GM12878 (cell line): ENCODE results near the gene WNT3A. TPM values are rescaled to one million over a fixed set of nuclear protein-coding genes. Genes with fewer than 3 reads are reported as not detected.

ENCODE experiments used
- ATAC-seq: fragments of 200-7000 bp; cut with Tn5 transposase; 3 replicates; pipeline ENCODE4 v1.9.1; 2020; ENCODE audit warnings: mild to moderate bottlenecking, moderate library complexity
- BruUV-seq: library from RNA; stranded (reverse); fragments of 400-500 nt; replicated peaks from 2 replicates; lab custom pipeline; 2021; lab: Mats Ljungman, UMichigan
- CTCF ChIA-PET: fragments of 300-600 bp; sonication (Branson Sonifier 250); formaldehyde crosslinking; extraction: SDS; loops from one replicate; lab custom pipeline; 2021; ENCODE audit warnings: inconsistent platforms; lab: Yijun Ruan, JAX
- POLR2A ChIA-PET: fragments of 350-600 bp; formaldehyde crosslinking; extraction: SDS; loops from one replicate; lab custom pipeline; 2021; ENCODE audit warnings: inconsistent platforms; lab: Charles Lee
- RAD21 ChIA-PET: fragments of 300-600 bp; sonication (Branson Sonifier 250); formaldehyde crosslinking; loops from one replicate; lab custom pipeline; 2023; ENCODE audit warnings: antibody characterized with exemption; ENCODE audit not compliant: unreplicated experiment; lab: Charles Lee
- SMC1A ChIA-PET: fragments of 300-600 bp; sonication (Branson Sonifier 250); formaldehyde crosslinking; loops from one replicate; lab custom pipeline; 2023; ENCODE audit not compliant: unreplicated experiment, uncharacterized antibody; lab: Charles Lee
- DNase-seq: peaks from one replicate; pipeline ENCODE4 v3.0.0-alpha.2; 2011; ENCODE audit warnings: low read depth, low spot score
- FAIRE-seq: peaks from 3 replicates; lab custom pipeline; 2011; peaks lifted over from hg19 to GRCh38; lab: Jason Lieb, UNC
- H2AFZ ChIP-seq: 2 replicates; pipeline ENCODE4 v1.6.0; 2011; ENCODE audit warnings: low read depth, low read length, control low read depth; ENCODE audit not compliant: control insufficient read depth
- H3K27ac ChIP-seq: 2 replicates; pipeline ENCODE4 v1.5.1; 2011; ENCODE audit warnings: control low read depth; ENCODE audit not compliant: control insufficient read depth, insufficient read depth
- H3K27me3 ChIP-seq, 2 experiments: replicated peaks in 1 of 2; 2 replicates each; pipeline versions ENCODE4 v1.6.0 to v1.6.1; 2011; ENCODE audit warnings: low read length in 1 of 2; ENCODE audit not compliant: control insufficient read depth in 2 of 2, insufficient read depth in 2 of 2
- H3K36me3 ChIP-seq, 2 experiments: 2 replicates each; pipeline ENCODE4 v1.5.1; 2011; ENCODE audit warnings: low read length in 1 of 2; ENCODE audit not compliant: control insufficient read depth in 2 of 2, insufficient read depth in 2 of 2
- H3K4me1 ChIP-seq: 2 replicates; pipeline ENCODE4 v1.6.1; 2011; ENCODE audit warnings: mild to moderate bottlenecking, low read length, moderate library complexity, mixed read lengths; ENCODE audit not compliant: control insufficient read depth, insufficient read depth
- H3K4me2 ChIP-seq: 2 replicates; pipeline ENCODE4 v1.6.0; 2011; ENCODE audit warnings: control low read depth; ENCODE audit not compliant: control insufficient read depth, insufficient read depth
- H3K4me3 ChIP-seq: fragments of 200-600 bp; sonication (generic); 2 replicates; pipeline ENCODE4 v1.5.1; 2016
- H3K79me2 ChIP-seq: 2 replicates; pipeline ENCODE4 v1.6.0; 2011; ENCODE audit warnings: low read length; ENCODE audit not compliant: control insufficient read depth, insufficient read depth
- H3K9ac ChIP-seq: 2 replicates; pipeline ENCODE4 v1.8.0; 2011; ENCODE audit warnings: low read length, control low read depth, mixed read lengths; ENCODE audit not compliant: control insufficient read depth, insufficient read depth
- H3K9me3 ChIP-seq: replicated peaks from 3 replicates; pipeline ENCODE4 v1.5.1; 2011; ENCODE audit warnings: mild to moderate bottlenecking, low read length; ENCODE audit not compliant: control insufficient read depth, insufficient read depth
- H4K20me1 ChIP-seq: 2 replicates; pipeline ENCODE4 v1.6.0; 2011; ENCODE audit not compliant: control insufficient read depth, insufficient read depth
- BACH1 ChIP-seq: fragments of 450-650 bp; IDR thresholded peaks from 2 replicates; pipeline ENCODE4 v1.6.1; 2017; ENCODE audit warnings: mild to moderate bottlenecking, borderline replicate concordance
- BCL11A ChIP-seq: IDR thresholded peaks from 2 replicates; pipeline ENCODE4 v1.6.1; 2011; ENCODE audit warnings: low read depth, low read length
- CREM ChIP-seq: IDR thresholded peaks from 2 replicates; pipeline ENCODE4 v1.6.1; 2014; ENCODE audit warnings: antibody characterized with exemption, low read depth
- HDAC2 ChIP-seq: fragments of 200-600 bp; sonication (generic); IDR thresholded peaks from 2 replicates; pipeline ENCODE4 v1.6.1; 2017
- NFXL1 ChIP-seq: fragments of 450-650 bp; IDR thresholded peaks from 2 replicates; pipeline ENCODE4 v1.6.1; 2017; ENCODE audit warnings: antibody characterized with exemption, mild to moderate bottlenecking, borderline replicate concordance
- PML ChIP-seq: IDR thresholded peaks from 2 replicates; pipeline ENCODE4 v1.6.1; 2012; ENCODE audit warnings: low read length, inconsistent platforms
- POLR2A ChIP-seq: IDR thresholded peaks from 2 replicates; pipeline ENCODE4 v1.6.1; 2011; ENCODE audit warnings: low read depth, mild to moderate bottlenecking, low read length
- POLR2AphosphoS5 ChIP-seq: IDR thresholded peaks from 2 replicates; pipeline ENCODE4 v1.6.1; 2011; ENCODE audit warnings: mild to moderate bottlenecking, low read length, inconsistent platforms
- WGBS: methylation state at CpG from one replicate; pipeline ENCODE4 v1.1.6; 2016; ENCODE audit warnings: low lambda C conversion rate; ENCODE audit not compliant: insufficient replicate concordance, insufficient coverage; ENCODE audit errors: missing lambda C conversion rate; 5-methylcytosine and 5-hydroxymethylcytosine counted together
- in situ Hi-C: fragments of 300-500 bp; cut with MboI; formaldehyde crosslinking; loops from 9 replicates; pipeline ENCODE4 v1.14.3; 2018; ENCODE audit warnings: mixed read lengths
- intact Hi-C: fragments of 100-400 bp; cut with micrococcal nuclease; formaldehyde crosslinking; loops from one replicate; pipeline ENCODE4 v1.14.2; 2022; ENCODE audit not compliant: unreplicated experiment
- polyA plus RNA-seq, 11 experiments: library from polyadenylated mRNA; depleted of rRNA in 4 of 11; unstranded in 6 of 11; stranded (reverse) in 5 of 11; fragments of >200 nt; fragmentation: Nextera tagmentation in 4 of 11; fragmentation: Illumina TruSeq in 1 of 11; extraction: Ambion mirVana in 4 of 11; extraction: Trizol in 1 of 11; gene quantifications; 1 replicate in 1 of 11; 2 replicates in 10 of 11; pipeline versions ENCODE4 v1.2.1 to v1.2.3, GENCODE V29; 2011 to 2016; ENCODE audit warnings: inconsistent platforms in 2 of 11, missing spikeins in 2 of 11, low read depth in 1 of 11
- total RNA-seq, 4 experiments: library from RNA; depleted of rRNA in 3 of 4; stranded (reverse); fragments of >200 nt in 3 of 4; fragmentation: Illumina TruSeq in 1 of 4; extraction: Trizol in 1 of 4; gene quantifications; 2 replicates each; pipeline versions ENCODE4 v1.2.1 to v1.2.3, GENCODE V29; 2013 to 2021
- TF ChIP-seq, protein P1 (sequence below): fragments of 450-650 bp; formaldehyde crosslinking; IDR thresholded peaks from 2 replicates; pipeline ENCODE4 v1.4.0; 2022; ENCODE audit warnings: mild to moderate bottlenecking, moderate library complexity

WNT3A gene
- total and polyA plus RNA-seq, 10 of the 15 experiments (the other 5 are each of a cell fraction or from before 2014, with no cell fraction given) = 0.16 TPM; not detected in 9

DNA sequence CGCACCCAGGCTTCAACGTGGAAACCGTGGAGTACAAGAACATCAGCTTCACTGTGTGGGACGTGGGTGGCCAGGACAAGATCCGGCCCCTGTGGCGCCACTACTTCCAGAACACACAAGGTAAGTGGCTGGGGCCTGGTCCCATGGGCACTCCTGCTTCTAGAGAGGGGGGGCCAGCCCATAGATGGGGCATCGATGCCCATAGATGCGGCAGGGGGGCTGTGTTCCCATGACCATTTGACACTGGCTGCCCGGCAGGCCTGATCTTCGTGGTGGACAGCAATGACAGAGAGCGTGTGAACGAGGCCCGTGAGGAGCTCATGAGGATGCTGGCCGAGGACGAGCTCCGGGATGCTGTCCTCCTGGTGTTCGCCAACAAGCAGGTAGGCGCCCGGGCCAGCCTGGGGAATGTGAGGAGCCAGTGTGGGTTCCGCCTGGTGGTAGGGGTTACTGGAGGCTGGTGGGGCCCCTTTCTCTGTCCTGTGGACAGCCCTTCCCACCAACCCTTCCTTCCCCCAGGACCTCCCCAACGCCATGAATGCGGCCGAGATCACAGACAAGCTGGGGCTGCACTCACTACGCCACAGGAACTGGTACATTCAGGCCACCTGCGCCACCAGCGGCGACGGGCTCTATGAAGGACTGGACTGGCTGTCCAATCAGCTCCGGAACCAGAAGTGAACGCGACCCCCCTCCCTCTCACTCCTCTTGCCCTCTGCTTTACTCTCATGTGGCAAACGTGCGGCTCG, 90.7 kb downstream of the WNT3A start (continued):
- TF ChIP-seq BCL11A (no peak), HDAC2 (no peak), NFXL1 (no peak), CREM (no peak), PML (no peak)

DNA sequence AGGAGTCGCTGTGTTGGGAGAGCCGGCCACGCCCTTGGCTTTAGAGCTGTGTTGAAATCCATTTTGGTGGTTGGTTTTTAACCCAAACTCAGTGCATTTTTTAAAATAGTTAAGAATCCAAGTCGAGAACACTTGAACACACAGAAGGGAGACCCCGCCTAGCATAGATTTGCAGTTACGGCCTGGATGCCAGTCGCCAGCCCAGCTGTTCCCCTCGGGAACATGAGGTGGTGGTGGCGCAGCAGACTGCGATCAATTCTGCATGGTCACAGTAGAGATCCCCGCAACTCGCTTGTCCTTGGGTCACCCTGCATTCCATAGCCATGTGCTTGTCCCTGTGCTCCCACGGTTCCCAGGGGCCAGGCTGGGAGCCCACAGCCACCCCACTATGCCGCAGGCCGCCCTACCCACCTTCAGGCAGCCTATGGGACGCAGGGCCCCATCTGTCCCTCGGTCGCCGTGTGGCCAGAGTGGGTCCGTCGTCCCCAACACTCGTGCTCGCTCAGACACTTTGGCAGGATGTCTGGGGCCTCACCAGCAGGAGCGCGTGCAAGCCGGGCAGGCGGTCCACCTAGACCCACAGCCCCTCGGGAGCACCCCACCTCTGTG, 91.6 kb downstream of the WNT3A start:
- 96% methylated on average over 23 of the region's 28 CpGs for WGBS
- H3K9ac ChIP-seq = no peak overlapping the region
- H3K4me1 ChIP-seq = no peaks in the 10 kb centered on the region; the same call in 1 of the 2 replicates
- H3K27me3 ChIP-seq = no peaks in the 10 kb centered on the region
- H3K9me3 ChIP-seq = peaks cover 9% of the 10 kb centered on the region; the same call in 2 of the 3 replicates
- intact Hi-C loops (no loop called here), in situ Hi-C loops (no loop called here)
- TF ChIP-seq POLR2AphosphoS5 = peak; percentile 20
- TF ChIP-seq BACH1 = 0 out of 2 replicates have a peak, but pooled peaks have one; percentile 10
- peak; percentile 72 for TF ChIP-seq POLR2A
- TF ChIP-seq, protein P1, sequence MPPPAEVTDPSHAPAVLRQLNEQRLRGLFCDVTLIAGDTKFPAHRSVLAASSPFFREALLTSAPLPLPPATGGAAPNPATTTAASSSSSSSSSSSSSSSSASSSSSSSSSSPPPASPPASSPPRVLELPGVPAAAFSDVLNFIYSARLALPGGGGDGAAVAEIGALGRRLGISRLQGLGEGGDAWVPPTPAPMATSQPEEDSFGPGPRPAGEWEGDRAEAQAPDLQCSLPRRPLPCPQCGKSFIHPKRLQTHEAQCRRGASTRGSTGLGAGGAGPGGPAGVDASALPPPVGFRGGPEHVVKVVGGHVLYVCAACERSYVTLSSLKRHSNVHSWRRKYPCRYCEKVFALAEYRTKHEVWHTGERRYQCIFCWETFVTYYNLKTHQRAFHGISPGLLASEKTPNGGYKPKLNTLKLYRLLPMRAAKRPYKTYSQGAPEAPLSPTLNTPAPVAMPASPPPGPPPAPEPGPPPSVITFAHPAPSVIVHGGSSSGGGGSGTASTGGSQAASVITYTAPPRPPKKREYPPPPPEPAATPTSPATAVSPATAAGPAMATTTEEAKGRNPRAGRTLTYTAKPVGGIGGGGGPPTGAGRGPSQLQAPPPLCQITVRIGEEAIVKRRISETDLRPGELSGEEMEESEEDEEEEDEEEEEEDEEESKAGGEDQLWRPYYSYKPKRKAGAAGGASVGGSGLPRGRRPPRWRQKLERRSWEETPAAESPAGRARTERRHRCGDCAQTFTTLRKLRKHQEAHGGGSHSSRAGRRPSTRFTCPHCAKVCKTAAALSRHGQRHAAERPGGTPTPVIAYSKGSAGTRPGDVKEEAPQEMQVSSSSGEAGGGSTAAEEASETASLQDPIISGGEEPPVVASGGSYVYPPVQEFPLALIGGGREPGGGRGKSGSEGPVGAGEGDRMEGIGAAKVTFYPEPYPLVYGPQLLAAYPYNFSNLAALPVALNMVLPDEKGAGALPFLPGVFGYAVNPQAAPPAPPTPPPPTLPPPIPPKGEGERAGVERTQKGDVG (CRISPR knock-in tag) = no peak
- DNase-seq (no peak), FAIRE-seq (no peak), ATAC-seq (no peak)
- ChIA-PET SMC1A (interaction anchor here (1.0 kb wide), 1 partner anchor 11 kb away, joined by 3 read pairs; no protein-coding TSS in a partner anchor), RAD21 (no interaction called here), POLR2A (interaction anchor here (1.4 kb wide), 1 partner anchor 14 kb away, joined by 5 read pairs; no protein-coding TSS in a partner anchor), CTCF (no interaction called here)
- TSS peak; percentile 77 for BruUV-seq
- peaks cover 6 to 43% of the 10 kb centered on the region in 2 experiments; a peak in 3 of 4 replicates for H3K36me3 ChIP-seq
- H3K27ac ChIP-seq = no peak overlapping the region
- peaks cover 30% of the 10 kb centered on the region for H4K20me1 ChIP-seq
- peaks cover 51% of the 10 kb centered on the region for H3K79me2 ChIP-seq
- H3K4me3 ChIP-seq = no peak overlapping the region
- H3K4me2 ChIP-seq = no peak overlapping the region
- no peak overlapping the region for H2AFZ ChIP-seq
